Measurements from ENCODE around the gene MYO3B.
"Not testable (repeated sequence)": the region's sequence is repeated elsewhere in the genome, so short reads cannot be mapped to it uniquely, and the experiment has no call there.

MYO3B gene

DNA sequence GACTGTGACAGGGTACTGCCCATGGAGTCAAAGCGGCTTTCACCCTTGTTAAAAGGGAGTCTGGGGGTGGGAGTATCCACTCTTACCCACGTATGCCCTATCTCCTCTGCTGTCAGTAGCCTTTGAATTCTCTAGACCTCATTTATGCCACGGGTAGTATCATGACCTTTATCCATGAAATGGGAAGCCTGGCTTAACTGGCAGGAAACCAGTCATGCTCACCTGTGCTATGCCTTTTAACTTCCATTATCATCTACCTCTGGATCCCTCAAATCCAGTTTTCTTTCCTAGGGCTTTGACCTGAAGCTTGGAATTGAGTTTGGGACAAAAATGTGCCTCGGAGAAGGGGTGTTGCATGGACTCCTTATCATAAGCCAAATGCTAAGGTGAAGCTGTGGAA, 30.0 kb downstream of the MYO3B start:
- Histone ChIP-seq H3K79me2 (ENCODE audit: insufficient read depth, low read length) (no peaks in the 10 kb centered on the region), H4K20me1 (ENCODE audit: low read depth, low read length) (no peaks in the 10 kb centered on the region), H3K27ac (ENCODE audit: low read depth, low read length) (no peak overlapping the region), H3K4me3 (ENCODE audit: insufficient read depth, low read length, poor library complexity, severe bottlenecking) (no peak overlapping the region), H3K27me3 (ENCODE audit: low read length) (no peaks in the 10 kb centered on the region), H3K9ac (ENCODE audit: low read length) (no peak overlapping the region), H3K4me2 (ENCODE audit: low read depth, low read length, poor library complexity, severe bottlenecking) (no peak overlapping the region), H2AFZ (ENCODE audit: low read depth, low read length, severe bottlenecking) (no peak overlapping the region), H3F3A (ENCODE audit: insufficient read depth) (no peaks in the 10 kb centered on the region), H3K9me3 (ENCODE audit: insufficient read depth, low read length) (no peaks in the 10 kb centered on the region), H3K9me2 (replicated peaks; ENCODE audit: insufficient read depth, low read length) (no peaks in the 10 kb centered on the region), H3K36me3 (ENCODE audit: low read length) (no peaks in the 10 kb centered on the region)
- no peak for TF ChIP-seq EZH2phosphoT487 (conservative IDR thresholded peaks at IDR 0.05; ENCODE audit: low read length)
- TF ChIP-seq, protein P1, sequence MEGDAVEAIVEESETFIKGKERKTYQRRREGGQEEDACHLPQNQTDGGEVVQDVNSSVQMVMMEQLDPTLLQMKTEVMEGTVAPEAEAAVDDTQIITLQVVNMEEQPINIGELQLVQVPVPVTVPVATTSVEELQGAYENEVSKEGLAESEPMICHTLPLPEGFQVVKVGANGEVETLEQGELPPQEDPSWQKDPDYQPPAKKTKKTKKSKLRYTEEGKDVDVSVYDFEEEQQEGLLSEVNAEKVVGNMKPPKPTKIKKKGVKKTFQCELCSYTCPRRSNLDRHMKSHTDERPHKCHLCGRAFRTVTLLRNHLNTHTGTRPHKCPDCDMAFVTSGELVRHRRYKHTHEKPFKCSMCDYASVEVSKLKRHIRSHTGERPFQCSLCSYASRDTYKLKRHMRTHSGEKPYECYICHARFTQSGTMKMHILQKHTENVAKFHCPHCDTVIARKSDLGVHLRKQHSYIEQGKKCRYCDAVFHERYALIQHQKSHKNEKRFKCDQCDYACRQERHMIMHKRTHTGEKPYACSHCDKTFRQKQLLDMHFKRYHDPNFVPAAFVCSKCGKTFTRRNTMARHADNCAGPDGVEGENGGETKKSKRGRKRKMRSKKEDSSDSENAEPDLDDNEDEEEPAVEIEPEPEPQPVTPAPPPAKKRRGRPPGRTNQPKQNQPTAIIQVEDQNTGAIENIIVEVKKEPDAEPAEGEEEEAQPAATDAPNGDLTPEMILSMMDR (IDR thresholded peaks at IDR 0.05; ENCODE audit: insufficient read depth, low read length, poor library complexity, severe bottlenecking), result no peak

GRCh38 chr2:170208967-170209366, 31.0 kb downstream of the MYO3B start:
- Histone ChIP-seq H3K4me3 (ENCODE audit: insufficient read depth, low read length, poor library complexity, severe bottlenecking) (no peak overlapping the region), H3K36me3 (ENCODE audit: low read length) (no peaks in the 10 kb centered on the region), H3K79me2 (ENCODE audit: insufficient read depth, low read length) (no peaks in the 10 kb centered on the region), H3K27me3 (ENCODE audit: low read length) (no peaks in the 10 kb centered on the region), H3K9me3 (ENCODE audit: insufficient read depth, low read length) (no peaks in the 10 kb centered on the region), H2AFZ (ENCODE audit: low read depth, low read length, severe bottlenecking) (no peak overlapping the region), H3K4me2 (ENCODE audit: low read depth, low read length, poor library complexity, severe bottlenecking) (no peak overlapping the region), H3K9ac (ENCODE audit: low read length) (no peak overlapping the region), H4K20me1 (ENCODE audit: low read depth, low read length) (no peaks in the 10 kb centered on the region), H3K9me2 (replicated peaks; ENCODE audit: insufficient read depth, low read length) (no peaks in the 10 kb centered on the region), H3F3A (ENCODE audit: insufficient read depth) (no peaks in the 10 kb centered on the region), H3K27ac (ENCODE audit: low read depth, low read length) (no peak overlapping the region)
- TF ChIP-seq EZH2phosphoT487 (conservative IDR thresholded peaks at IDR 0.05; ENCODE audit: low read length), result no peak
- TF ChIP-seq, protein P1 (IDR thresholded peaks at IDR 0.05; ENCODE audit: insufficient read depth, low read length, poor library complexity, severe bottlenecking), result no peak

DNA sequence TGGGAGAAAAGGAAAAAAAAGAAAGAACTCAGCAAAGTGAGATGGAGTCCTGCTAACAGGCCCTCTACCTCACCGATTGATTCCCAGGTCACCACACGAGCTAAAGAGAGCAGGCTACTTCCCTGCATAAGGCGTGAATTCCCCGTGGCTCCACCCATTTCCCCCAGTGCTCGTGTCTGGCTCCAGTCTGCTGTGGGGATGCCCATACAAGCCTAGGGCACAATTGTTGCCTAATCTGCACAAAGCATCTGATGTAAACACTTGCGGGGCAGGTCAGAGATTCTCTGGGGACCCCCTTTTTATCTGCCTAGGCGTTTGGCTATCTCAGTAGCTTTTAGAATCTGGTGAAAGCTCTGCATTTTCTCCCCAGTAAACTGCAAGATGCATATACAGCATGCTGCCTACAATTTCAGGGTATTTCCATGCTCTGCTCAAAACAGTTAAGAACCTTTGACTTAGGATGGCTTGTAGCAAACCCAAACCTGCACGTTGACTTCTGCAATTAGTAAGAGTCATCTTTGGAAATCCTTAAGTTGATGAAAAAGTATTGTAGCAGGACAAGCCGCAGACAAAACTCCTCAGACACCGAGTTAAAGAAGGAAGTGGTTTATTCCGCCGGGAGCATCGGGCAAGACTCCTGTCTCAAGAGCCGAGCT, 34.8 kb downstream of the MYO3B start:
- Histone ChIP-seq H3K9me2 (replicated peaks; ENCODE audit: insufficient read depth, low read length) (no peaks in the 10 kb centered on the region), H3K9ac (ENCODE audit: low read length) (no peak overlapping the region), H3F3A (ENCODE audit: insufficient read depth) (no peaks in the 10 kb centered on the region), H4K20me1 (ENCODE audit: low read depth, low read length) (no peaks in the 10 kb centered on the region), H3K36me3 (ENCODE audit: low read length) (no peaks in the 10 kb centered on the region), H3K4me2 (ENCODE audit: low read depth, low read length, poor library complexity, severe bottlenecking) (no peak overlapping the region), H3K79me2 (ENCODE audit: insufficient read depth, low read length) (no peaks in the 10 kb centered on the region), H3K27ac (ENCODE audit: low read depth, low read length) (no peak overlapping the region), H2AFZ (ENCODE audit: low read depth, low read length, severe bottlenecking) (no peak overlapping the region), H3K4me3 (ENCODE audit: insufficient read depth, low read length, poor library complexity, severe bottlenecking) (no peak overlapping the region), H3K9me3 (ENCODE audit: insufficient read depth, low read length) (no peaks in the 10 kb centered on the region), H3K27me3 (ENCODE audit: low read length) (no peaks in the 10 kb centered on the region)
- no peak for TF ChIP-seq EZH2phosphoT487 (conservative IDR thresholded peaks at IDR 0.05; ENCODE audit: low read length)
- TF ChIP-seq, protein P1 (IDR thresholded peaks at IDR 0.05; ENCODE audit: insufficient read depth, low read length, poor library complexity, severe bottlenecking), result no peak

- H4K20me1 ChIP-seq (ENCODE audit: low read depth, low read length), result not testable (repeated sequence)
Measured at GRCh38 chr2:170213281-170213625, 35.3 kb downstream of the MYO3B start.

More at GRCh38 chr2:170213281-170213625, 35.3 kb downstream of the MYO3B start:
- not testable (repeated sequence) for H2AFZ ChIP-seq (ENCODE audit: low read depth, low read length, severe bottlenecking); H3K4me2 ChIP-seq (ENCODE audit: low read depth, low read length, poor library complexity, severe bottlenecking); H3K27ac ChIP-seq (ENCODE audit: low read depth, low read length); H3K4me3 ChIP-seq (ENCODE audit: insufficient read depth, low read length, poor library complexity, severe bottlenecking); H3K9ac ChIP-seq (ENCODE audit: low read length); H3K27me3 ChIP-seq (ENCODE audit: low read length); H3K79me2 ChIP-seq (ENCODE audit: insufficient read depth, low read length); H3F3A ChIP-seq (ENCODE audit: insufficient read depth); H3K9me3 ChIP-seq (ENCODE audit: insufficient read depth, low read length); H3K36me3 ChIP-seq (ENCODE audit: low read length); H3K9me2 ChIP-seq (replicated peaks; ENCODE audit: insufficient read depth, low read length)

All from SU-DHL-6 (cell line).